ENCODE data around the gene SUN1. TPM values are rescaled to one million over a fixed set of nuclear protein-coding genes. Genes with fewer than 3 reads are reported as not detected.

Gene SUN1
- total and polyA plus RNA-seq, 9 of the 15 experiments (the other 6 are each of a cell fraction or from before 2014, with no cell fraction given) = 36.8 to 132 (median 62.3) TPM

DNA sequence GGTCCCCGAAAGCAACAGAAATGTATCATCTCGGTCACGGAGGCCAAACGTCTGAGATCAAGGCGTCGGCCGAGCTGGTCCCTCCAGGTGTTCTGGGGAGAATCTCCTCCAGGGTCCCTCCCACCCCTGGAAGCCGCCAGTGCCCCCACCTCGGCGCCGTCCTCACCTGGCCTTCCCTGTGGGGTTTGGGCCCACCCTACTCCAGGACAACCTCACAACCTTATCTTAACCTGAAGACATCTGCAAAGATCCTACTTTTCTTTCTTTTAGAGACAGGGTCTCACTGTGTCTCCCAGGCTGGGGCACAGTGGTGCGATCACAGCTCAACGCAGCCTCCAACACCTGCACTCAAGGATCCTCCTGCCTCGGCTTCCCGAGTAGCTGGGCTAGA lies 88.8 kb downstream of the SUN1 start:
- no peak overlapping the region for H2AFZ ChIP-seq (ENCODE audit: low read depth, low read length)
- BruUV-seq (replicated peaks) = no TSS peak
- peaks cover 10 to 55% of the 10 kb centered on the region in 2 experiments for H3K4me1 ChIP-seq (replicated peaks in 1 of 2; ENCODE audit: control insufficient read depth in 2 of 2, insufficient read depth in 2 of 2, low read length in 2 of 2)
- no peak overlapping the region for H3K4me2 ChIP-seq (ENCODE audit: insufficient read depth, low read length)
- intact Hi-C loops (cut with micrococcal nuclease) (no loop called here), in situ Hi-C loops (cut with MboI) (no loop called here)
- H3K36me3 ChIP-seq (ENCODE audit: control insufficient read depth, insufficient read depth, low read length) = no peaks in the 10 kb centered on the region
- TF ChIP-seq XRCC5 (IDR thresholded peaks at IDR 0.05; ENCODE audit: low read depth, low read length) = no peak
- TF ChIP-seq MAZ (CRISPR knock-in tag; conservative IDR thresholded peaks at IDR 0.05 in 1 of 2, IDR thresholded peaks at IDR 0.05 in 1 of 2) = no peak
- TF ChIP-seq TAF9B (IDR thresholded peaks at IDR 0.05; ENCODE audit: partially characterized antibody) = no peak
- TF ChIP-seq, protein P1, sequence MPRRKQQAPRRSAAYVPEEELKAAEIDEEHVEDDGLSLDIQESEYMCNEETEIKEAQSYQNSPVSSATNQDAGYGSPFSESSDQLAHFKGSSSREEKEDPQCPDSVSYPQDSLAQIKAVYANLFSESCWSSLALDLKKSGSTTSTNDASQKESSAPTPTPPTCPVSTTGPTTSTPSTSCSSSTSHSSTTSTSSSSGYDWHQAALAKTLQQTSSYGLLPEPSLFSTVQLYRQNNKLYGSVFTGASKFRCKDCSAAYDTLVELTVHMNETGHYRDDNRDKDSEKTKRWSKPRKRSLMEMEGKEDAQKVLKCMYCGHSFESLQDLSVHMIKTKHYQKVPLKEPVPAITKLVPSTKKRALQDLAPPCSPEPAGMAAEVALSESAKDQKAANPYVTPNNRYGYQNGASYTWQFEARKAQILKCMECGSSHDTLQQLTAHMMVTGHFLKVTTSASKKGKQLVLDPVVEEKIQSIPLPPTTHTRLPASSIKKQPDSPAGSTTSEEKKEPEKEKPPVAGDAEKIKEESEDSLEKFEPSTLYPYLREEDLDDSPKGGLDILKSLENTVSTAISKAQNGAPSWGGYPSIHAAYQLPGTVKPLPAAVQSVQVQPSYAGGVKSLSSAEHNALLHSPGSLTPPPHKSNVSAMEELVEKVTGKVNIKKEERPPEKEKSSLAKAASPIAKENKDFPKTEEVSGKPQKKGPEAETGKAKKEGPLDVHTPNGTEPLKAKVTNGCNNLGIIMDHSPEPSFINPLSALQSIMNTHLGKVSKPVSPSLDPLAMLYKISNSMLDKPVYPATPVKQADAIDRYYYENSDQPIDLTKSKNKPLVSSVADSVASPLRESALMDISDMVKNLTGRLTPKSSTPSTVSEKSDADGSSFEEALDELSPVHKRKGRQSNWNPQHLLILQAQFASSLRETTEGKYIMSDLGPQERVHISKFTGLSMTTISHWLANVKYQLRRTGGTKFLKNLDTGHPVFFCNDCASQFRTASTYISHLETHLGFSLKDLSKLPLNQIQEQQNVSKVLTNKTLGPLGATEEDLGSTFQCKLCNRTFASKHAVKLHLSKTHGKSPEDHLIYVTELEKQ (CRISPR knock-in tag; IDR thresholded peaks at IDR 0.05) = no peak
- no peak for TF ChIP-seq ZFP30 (CRISPR knock-in tag; IDR thresholded peaks at IDR 0.05; ENCODE audit: borderline replicate concordance)
- TF ChIP-seq SMAD4 (CRISPR knock-in tag; conservative IDR thresholded peaks at IDR 0.05) = no peak
- TF ChIP-seq NBN (IDR thresholded peaks at IDR 0.05; ENCODE audit: low read depth) = no peak
- no peak for TF ChIP-seq SRSF9 (IDR thresholded peaks at IDR 0.05; ENCODE audit: borderline replicate concordance, low read depth, low read length)
- no peak for TF ChIP-seq RAD21 (CRISPR knock-in tag; conservative IDR thresholded peaks at IDR 0.05 in 1 of 2, IDR thresholded peaks at IDR 0.05 in 1 of 2)
- no peak for TF ChIP-seq COPS2 (conservative IDR thresholded peaks at IDR 0.05)
- no peak for TF ChIP-seq MBD2 (IDR thresholded peaks at IDR 0.05; ENCODE audit: borderline replicate concordance, low read depth)
- no peak for TF ChIP-seq LEF1 (IDR thresholded peaks at IDR 0.05)
- TF ChIP-seq NFE2 (IDR thresholded peaks at IDR 0.05; ENCODE audit: low read depth) = no peak
- TF ChIP-seq BRD4 (IDR thresholded peaks at IDR 0.05) = no peak
- no peaks in the 10 kb centered on the region for H4K20me1 ChIP-seq (replicated peaks; ENCODE audit: control insufficient read depth, insufficient read depth, low read length)
- WGBS (ENCODE audit: insufficient coverage, low coverage, missing lambda C conversion rate) = 46% methylated on average over 15 of the region's 15 CpGs
- H3K9me3 ChIP-seq (replicated peaks; ENCODE audit: control insufficient read depth, insufficient read depth, low read depth, low read length) = no peaks in the 10 kb centered on the region
- ATAC-seq (no peak), FAIRE-seq (no peak), DNase-seq (ENCODE audit: extremely low read depth in 1 of 4, low spot score in 3 of 4) (no peak)
- ChIA-PET CTCF (ENCODE audit: low intra/inter-chr PET ratio) (no interaction called here), POLR2A (interaction anchor here (0.7 kb wide), 1 partner anchor 9 kb away, joined by 3 read pairs; no protein-coding TSS in a partner anchor)
- H3K79me2 ChIP-seq (ENCODE audit: control insufficient read depth, insufficient read depth, low read length) = no peaks in the 10 kb centered on the region
- no peaks in the 10 kb centered on the region for H3K9me1 ChIP-seq (ENCODE audit: control insufficient read depth, insufficient read depth, low read length)
- no peak overlapping the region for H3K27ac ChIP-seq (ENCODE audit: extremely low read depth, low read depth, low read length)
- peaks cover 0 to 21% of the 10 kb centered on the region in 2 experiments; a peak in 3 of 5 replicates for H3K27me3 ChIP-seq (ENCODE audit: control insufficient read depth in 2 of 2, insufficient read depth in 2 of 2, low read length in 2 of 2)
- H3K9ac ChIP-seq (ENCODE audit: insufficient read depth in 1 of 2, low read depth in 2 of 2, low read length in 2 of 2) = no peak overlapping the region
- no peak overlapping the region for H3K4me3 ChIP-seq
